Heart left ventricle (tissue), 16 donors: ENCODE measurements around the gene EIF3D. TPM values are rescaled to one million over a fixed set of nuclear protein-coding genes. Genes with fewer than 3 reads are reported as not detected.

Experiments used
- ATAC-seq, 4 donors: fragments of 200-7000 bp; cut with Tn5 transposase; one replicate each; pipeline ENCODE4 v1.9.1; 2020 to 2022; ENCODE audit warnings: moderate library complexity in 4 of 4, mild to moderate bottlenecking in 3 of 4, moderate number of reproducible peaks in 1 of 4
- DNase-seq, 5 donors: peaks; one replicate each; pipeline ENCODE4 v3.0.0-alpha.2; 2020
- H3K27ac ChIP-seq, 12 donors: fragments of 200-600 bp; sonication (generic) in 4 of 12; one replicate each; pipeline versions ENCODE4 v1.5.0 to v1.8.0; 2016 to 2022; ENCODE audit warnings: mild to moderate bottlenecking in 2 of 12
- H3K27me3 ChIP-seq, 9 donors: fragments of 200-600 bp; sonication (generic) in 2 of 9; one replicate each; pipeline versions ENCODE4 v1.5.1 to v1.8.0; 2016 to 2022; ENCODE audit warnings: mild to moderate bottlenecking in 3 of 9
- H3K36me3 ChIP-seq, 9 donors: fragments of 200-600 bp; sonication (generic) in 2 of 9; one replicate each; pipeline versions ENCODE4 v1.5.0 to v1.8.0; 2018 to 2022; ENCODE audit warnings: mild to moderate bottlenecking in 2 of 9
- H3K4me1 ChIP-seq, 12 donors: fragments of 200-600 bp; sonication (generic) in 4 of 12; one replicate each; pipeline versions ENCODE4 v1.5.0 to v1.8.0; 2016 to 2022; ENCODE audit warnings: mild to moderate bottlenecking in 3 of 12
- H3K4me3 ChIP-seq, 12 donors: fragments of 200-600 bp; sonication (generic) in 4 of 12; one replicate each; pipeline versions ENCODE4 v1.5.0 to v1.8.0; 2017 to 2022; ENCODE audit warnings: mild to moderate bottlenecking in 9 of 12, moderate library complexity in 4 of 12
- H3K9me3 ChIP-seq, 12 donors: fragments of 200-600 bp; sonication (generic) in 4 of 12; one replicate each; pipeline versions ENCODE4 v1.5.0 to v1.8.0; 2016 to 2022; ENCODE audit warnings: mild to moderate bottlenecking in 1 of 12
- CTCF ChIP-seq, 12 donors: fragments of 200-600 bp; sonication (generic) in 4 of 12; IDR thresholded peaks; one replicate each; pipeline versions ENCODE4 v1.5.0 to v1.8.0; 2018 to 2022; ENCODE audit warnings: antibody characterized with exemption in 12 of 12, mild to moderate bottlenecking in 5 of 12
- POLR2A ChIP-seq, 2 donors: fragments of 450-650 bp; IDR thresholded peaks; one replicate each; pipeline ENCODE4 v1.6.1; 2017; ENCODE audit warnings: antibody characterized with exemption in 2 of 2, mild to moderate bottlenecking in 2 of 2, moderate library complexity in 2 of 2
- WGBS, 4 donors: extraction: QIAGEN DNeasy Blood & Tissue Kit in 2 of 4; methylation state at CpG; one replicate each; pipeline versions ENCODE4 v1.1.5 to v1.1.7; 2013 to 2018; 5-methylcytosine and 5-hydroxymethylcytosine counted together
- intact Hi-C, 10 donors: fragments of 100-400 bp; cut with DNase I; formaldehyde crosslinking; loops; one replicate each; pipeline versions ENCODE4 v1.11.1 to v1.14.2; 2022
- polyA plus RNA-seq, 2 donors: library from polyadenylated mRNA; stranded (reverse); fragments of 200-250 nt; gene quantifications; one replicate each; pipeline ENCODE4 v1.2.3, GENCODE V29; 2013
- total RNA-seq, 9 donors: library from RNA; depleted of rRNA in 2 of 9; stranded (reverse); fragments of >200 nt in 2 of 9; fragmentation: NEBNext Ultra II Directional in 3 of 9; extraction: Animal tissue kit (Norgen Biotek cat#: 25700) in 3 of 9; gene quantifications; one replicate each; pipeline versions ENCODE4 v1.1.0 to v1.2.4, GENCODE V29; 2016 to 2023
- donor health status: ischemic (EF 13 %, LVEDD 7.1; RV severe dilation, severe dysfunction).
- donor health status: healthy with polysubstance abuse.
- donor health status: DM: no; HTN: yes; CAD: no.
- donor health status: DM: no; HTN: no; CAD: no.
- donor health status: ischemic (EF 25% LVEDD 6.9; RV normal size, moderate dysfunction).
- donor health status: ischemic (EF 25% LVEDD 5.7; RV mildly dilated, moderate dysfunction).
- donor health status: healthy.
- donor health status: DM: yes; HTN: yes; CAD: no.
- donor health status: ischemic (EF 35%, LVEDD 5.7; RV mildly dilated, moderate dysfunction).
- donor health status: nonischemic (EF 11% LVEDD 7.7; RV severe dilation, severe dysfunction).
- donor health status: DM: yes; HTN: yes; CAD: no.
- donor health status: PGD.
- donor health status: ischemic (EF 29% LVEDD 5.4; RV normal size, mild dysfunction).
- donor health status: nonischemic (EF 23%, LVEDD 6.1; RV moderate dilation, normal function).

Gene EIF3D
- total and polyA plus RNA-seq, 11 donors, result 73.6 to 206 (median 89.4) TPM

DNA sequence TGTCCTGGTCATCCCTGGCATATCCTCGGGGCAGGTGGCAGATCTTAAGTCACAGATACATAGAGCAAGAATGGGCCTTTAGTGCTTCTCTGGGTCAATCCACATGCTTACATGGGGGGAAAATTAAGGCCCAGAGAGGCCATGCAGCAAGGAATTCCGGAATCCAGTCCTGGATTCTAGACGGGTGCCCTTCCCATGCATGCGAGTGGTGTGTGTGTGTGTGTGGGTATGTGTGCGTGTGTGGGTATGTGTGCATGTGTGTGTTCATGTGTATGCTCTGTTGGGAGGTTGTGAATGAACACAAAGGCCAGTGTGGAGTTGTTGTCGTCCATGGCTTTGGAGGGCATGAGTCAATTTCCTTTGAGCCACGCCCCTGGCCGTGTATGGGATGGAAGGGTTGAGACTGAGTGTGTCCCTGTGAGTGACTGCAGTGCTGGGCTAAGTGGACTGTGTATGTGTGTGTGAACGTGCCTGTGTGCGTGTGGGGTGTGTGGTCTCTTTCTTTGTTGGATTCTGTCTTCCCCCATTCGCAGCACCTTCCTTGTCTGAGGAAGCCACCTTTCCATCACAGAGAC lies 33.4 kb upstream of the EIF3D start:
- Histone ChIP-seq H3K27me3 (peaks cover 0 to 44% (median 15%) of the 10 kb centered on the region in 9 donors), H3K4me3 (no peak overlapping the region), H3K9me3 (no peaks in the 10 kb centered on the region), H3K36me3 (no peaks in the 10 kb centered on the region), H3K4me1 (peaks cover 0 to 13% (median 0%) of the 10 kb centered on the region in 12 donors), H3K27ac (no peak overlapping the region)
- intact Hi-C loops, result no loop called here
- no peak for TF ChIP-seq CTCF (IDR thresholded peaks at IDR 0.05)
- TF ChIP-seq POLR2A (IDR thresholded peaks at IDR 0.05), result no peak
- 63 to 70% (median 67%) methylated on average over 11 of the region's 11 CpGs for WGBS, 4 donors
- ATAC-seq, result peak in 2 of 4 donors; percentile 36 to 41
- no peak for DNase-seq

GRCh38 chr22:36561291-36561811 lies 32.4 kb upstream of the EIF3D start:
- H3K4me3 ChIP-seq, result no peak overlapping the region
- H3K27ac ChIP-seq, result no peak overlapping the region
- no peaks in the 10 kb centered on the region for H3K9me3 ChIP-seq
- no peaks in the 10 kb centered on the region for H3K36me3 ChIP-seq
- WGBS, 4 donors, result 34 to 39% (median 37%) methylated on average over 6 of the region's 6 CpGs
- no peak for TF ChIP-seq CTCF (IDR thresholded peaks at IDR 0.05)
- no peak for TF ChIP-seq POLR2A (IDR thresholded peaks at IDR 0.05)
- DNase-seq (no peak), ATAC-seq (peak in 1 of 4 donors; percentile 18)
- H3K4me1 ChIP-seq, result peaks cover 0 to 13% (median 0%) of the 10 kb centered on the region in 12 donors
- peaks cover 0 to 45% (median 13%) of the 10 kb centered on the region in 9 donors for H3K27me3 ChIP-seq
- intact Hi-C loops, result no loop called here

DNA sequence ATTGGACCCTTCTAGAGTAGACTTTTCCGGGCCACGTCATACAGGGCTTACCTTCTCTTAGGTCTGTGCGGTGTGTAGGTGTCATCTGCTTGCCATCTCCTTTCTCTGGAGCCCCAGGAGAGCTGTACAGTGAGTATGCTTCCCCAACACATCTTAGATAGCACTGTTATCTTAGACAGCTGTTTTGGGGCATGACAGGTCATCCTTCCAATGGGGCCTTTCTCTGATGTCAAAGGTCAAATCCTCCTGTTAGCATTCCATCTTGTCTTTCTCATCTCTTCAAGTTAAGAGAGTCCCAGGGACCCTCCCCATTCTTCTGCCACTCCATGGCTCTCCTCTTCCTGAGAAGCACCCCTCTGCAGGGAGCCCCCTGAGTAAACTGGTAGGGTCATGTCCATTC lies 31.0 kb upstream of the EIF3D start:
- no peak for TF ChIP-seq POLR2A (IDR thresholded peaks at IDR 0.05)
- no peak for TF ChIP-seq CTCF (IDR thresholded peaks at IDR 0.05)
- Histone ChIP-seq H3K36me3 (no peaks in the 10 kb centered on the region), H3K9me3 (no peaks in the 10 kb centered on the region), H3K4me3 (no peak overlapping the region), H3K27ac (no peak overlapping the region), H3K4me1 (peaks cover 0 to 13% (median 0%) of the 10 kb centered on the region in 12 donors), H3K27me3 (peaks cover 0 to 41% (median 11%) of the 10 kb centered on the region in 9 donors)
- DNase-seq (no peak), ATAC-seq (no peak)
- intact Hi-C loops, result no loop called here
- WGBS, 4 donors, result 84 to 89% (median 87%) methylated on average over 3 of the region's 3 CpGs

GRCh38 chr22:36554098-36554497 lies 25.1 kb upstream of the EIF3D start:
- ATAC-seq (no peak), DNase-seq (peak in 1 of 5 donors; percentile 23)
- Histone ChIP-seq H3K4me3 (no peak overlapping the region), H3K27ac (no peak overlapping the region), H3K36me3 (no peaks in the 10 kb centered on the region), H3K4me1 (no peaks in the 10 kb centered on the region), H3K27me3 (peaks cover 0 to 47% (median 10%) of the 10 kb centered on the region in 9 donors), H3K9me3 (no peaks in the 10 kb centered on the region)
- intact Hi-C loops, result no loop called here
- 53 to 63% (median 57%) methylated on average over 3 to 5 of the region's 5 CpGs for WGBS, 4 donors
- TF ChIP-seq POLR2A (IDR thresholded peaks at IDR 0.05) (no peak), CTCF (IDR thresholded peaks at IDR 0.05) (no peak)
